PC-9 (cell line): ENCODE measurements around the gene KRT35. TPM values are rescaled to one million over a fixed set of nuclear protein-coding genes. Genes with fewer than 3 reads are reported as not detected.

Experiments
- Bru-seq: library from RNA; stranded (reverse); fragments of 400-500 nt; gene quantifications from one replicate; lab custom pipeline; 2021; lab: Mats Ljungman, UMichigan
- BruChase-seq, 2 experiments: library from RNA; stranded (reverse); fragments of 400-500 nt; gene quantifications; one replicate each; lab custom pipeline; 2021; lab: Mats Ljungman, UMichigan
- BruUV-seq: library from RNA; stranded (reverse); fragments of 400-500 nt; replicated peaks from 2 replicates; lab custom pipeline; 2021; lab: Mats Ljungman, UMichigan
- CTCF ChIA-PET: fragments of 300-600 bp; sonication (Branson Sonifier 250); formaldehyde crosslinking; loops from one replicate; lab custom pipeline; 2022; ENCODE audit warnings: antibody characterized with exemption; lab: Charles Lee
- POLR2A ChIA-PET: fragments of 300-600 bp; sonication (Branson Sonifier 250); formaldehyde crosslinking; loops from one replicate; lab custom pipeline; 2022; ENCODE audit warnings: antibody characterized with exemption; ENCODE audit not compliant: unreplicated experiment; lab: Charles Lee
- DNase-seq, 2 experiments: peaks; one replicate each; pipeline versions ENCODE4 v3.0.0 to v3.0.0-alpha.2; 2015 to 2022; ENCODE audit warnings: mixed read lengths in 1 of 2
- H2AFZ ChIP-seq: fragments of 200-600 bp; sonication (generic); 2 replicates; pipeline ENCODE4 v1.8.1; 2017; ENCODE audit warnings: antibody characterized with exemption
- H3F3A ChIP-seq: fragments of 200-600 bp; sonication (generic); 2 replicates; pipeline ENCODE4 v1.8.1; 2017; ENCODE audit warnings: antibody characterized with exemption, mild to moderate bottlenecking, low read depth; ENCODE audit not compliant: insufficient read depth
- H3K27ac ChIP-seq: fragments of 200-600 bp; sonication (generic); 2 replicates; pipeline ENCODE4 v1.6.1; 2016; ENCODE audit warnings: mixed run types
- H3K27me3 ChIP-seq: fragments of 200-600 bp; sonication (generic); 2 replicates; pipeline ENCODE4 v1.6.1; 2016; ENCODE audit warnings: low read depth, mixed run types; ENCODE audit not compliant: insufficient read depth
- H3K36me3 ChIP-seq: fragments of 200-600 bp; sonication (generic); 2 replicates; pipeline ENCODE4 v1.6.1; 2016; ENCODE audit warnings: low read depth, mixed run types
- H3K4me1 ChIP-seq: fragments of 200-600 bp; sonication (generic); replicated peaks from 2 replicates; pipeline ENCODE4 v1.6.1; 2016; ENCODE audit warnings: mixed run types; ENCODE audit not compliant: insufficient read depth
- H3K4me2 ChIP-seq: fragments of 200-600 bp; sonication (generic); 2 replicates; pipeline ENCODE4 v1.6.1; 2017; ENCODE audit warnings: mixed run types
- H3K4me3 ChIP-seq: fragments of 200-600 bp; sonication (generic); 2 replicates; pipeline ENCODE4 v1.6.1; 2016; ENCODE audit warnings: mixed run types
- H3K79me2 ChIP-seq: fragments of 200-600 bp; sonication (generic); 2 replicates; pipeline ENCODE4 v1.6.1; 2017; ENCODE audit warnings: low read depth, mixed run types
- H3K9me2 ChIP-seq: fragments of 200-600 bp; sonication (generic); 2 replicates; pipeline ENCODE4 v1.8.1; 2017; ENCODE audit warnings: mild to moderate bottlenecking; ENCODE audit not compliant: insufficient read depth
- H3K9me3 ChIP-seq: fragments of 200-600 bp; sonication (generic); 2 replicates; pipeline ENCODE4 v1.8.1; 2016; ENCODE audit warnings: low read depth; ENCODE audit not compliant: insufficient read depth
- H4K20me1 ChIP-seq: fragments of 200-600 bp; sonication (generic); 2 replicates; pipeline ENCODE4 v1.8.1; 2017; ENCODE audit not compliant: insufficient read depth
- CTCF ChIP-seq: fragments of 200-600 bp; sonication (generic); conservative IDR thresholded peaks from 2 replicates; pipeline ENCODE4 v1.6.1; 2017; ENCODE audit warnings: mixed run types, antibody characterized with exemption, mild to moderate bottlenecking, moderate library complexity
- EZH2 ChIP-seq: fragments of 200-600 bp; sonication (generic); IDR thresholded peaks from 2 replicates; pipeline ENCODE4 v1.8.0; 2017; ENCODE audit warnings: antibody characterized with exemption, low read depth
- intact Hi-C: fragments of 100-400 bp; cut with micrococcal nuclease; formaldehyde crosslinking; loops from one replicate; pipeline ENCODE4 v1.10.0; 2022; ENCODE audit not compliant: unreplicated experiment
- long read RNA-seq: library from polyadenylated mRNA; stranded (forward); transcript quantifications from one replicate; pipeline ENCODE4 v2.0.0, GENCODE V29; 2022
- total RNA-seq: library from RNA; stranded (reverse); gene quantifications from 2 replicates; pipeline ENCODE4 v1.2.3, GENCODE V29; 2021

KRT35 gene
- total RNA-seq = not detected in 2 replicates
- not detected for Bru-seq, nascent RNA
- not detected for BruChase-seq, experiment 1, labeled RNA remaining after a 2-hour chase
- not detected for BruChase-seq, experiment 2, labeled RNA remaining after a 6-hour chase
- long read RNA-seq = 0 reads

- DNase-seq = no peak
- Histone ChIP-seq H3K27me3 (no peaks in the 10 kb centered on the region), H3K36me3 (no peaks in the 10 kb centered on the region), H2AFZ (no peak within 1 kb of the TSS), H3K79me2 (no peaks in the 10 kb centered on the region), H3K9me2 (no peaks in the 10 kb centered on the region), H3F3A (no peaks in the 10 kb centered on the region), H3K4me1 (no peaks in the 10 kb centered on the region), H3K9me3 (no peaks in the 10 kb centered on the region), H3K27ac (no peak within 1 kb of the TSS), H3K4me3 (no peak within 1 kb of the TSS), H4K20me1 (no peaks in the 10 kb centered on the region), H3K4me2 (no peak within 1 kb of the TSS)
- intact Hi-C loops = no loop called here
- CTCF ChIA-PET = no interaction called here
- BruUV-seq = no TSS peak
- TF ChIP-seq EZH2 (no peak), CTCF (no peak)
- POLR2A ChIA-PET = no interaction called here
Measured at GRCh38 chr17:41481036-41481435, at the start of gene KRT35. Gene KRT35, minus strand, starts transcription at chr17:41481151. Its CDS starts 54 bp downstream, at chr17:41481097.

GRCh38 chr17:41530062-41531048 lies 49.4 kb upstream of the KRT35 start:
- H3K4me2 ChIP-seq = peak overlapping the region; percentile 98
- H3K27me3 ChIP-seq = no peaks in the 10 kb centered on the region
- H4K20me1 ChIP-seq = peaks cover 14% of the 10 kb centered on the region
- H3K27ac ChIP-seq = peak overlapping the region; percentile 95
- H3K36me3 ChIP-seq = peaks cover 15% of the 10 kb centered on the region
- BruUV-seq = TSS peak; percentile 72
- H3K9me2 ChIP-seq = no peaks in the 10 kb centered on the region
- POLR2A ChIA-PET = interaction anchor here (0.5 to 3.5 kb wide), 20 partner anchors 9 to 1216 kb away, joined by 3 to 78 read pairs (median 5); partner anchors contain the start of gene KRT13
- H2AFZ ChIP-seq = no peak overlapping the region
- intact Hi-C loops = loop anchor here (1.0 kb wide), 1 partner anchor 18 kb away; no protein-coding TSS in a partner anchor
- TF ChIP-seq EZH2 (no peak), CTCF (no peak)
- H3F3A ChIP-seq = peaks cover 71% of the 10 kb centered on the region
- DNase-seq = peak; percentile 86 to 99
- H3K4me3 ChIP-seq = peak overlapping the region; percentile 93
- H3K79me2 ChIP-seq = peaks cover 34% of the 10 kb centered on the region
- CTCF ChIA-PET = interaction anchor here (0.6 to 3.3 kb wide), 4 partner anchors 11 to 132 kb away, joined by 3 to 27 read pairs (median 5); no protein-coding TSS in a partner anchor
- H3K4me1 ChIP-seq = peaks cover 66% of the 10 kb centered on the region
- H3K9me3 ChIP-seq = no peaks in the 10 kb centered on the region

GRCh38 chr17:41529491-41529915 lies 48.6 kb upstream of the KRT35 start:
- Histone ChIP-seq H3F3A (peaks cover 71% of the 10 kb centered on the region), H3K36me3 (peaks cover 24% of the 10 kb centered on the region), H3K9me2 (no peaks in the 10 kb centered on the region), H3K4me1 (peaks cover 64% of the 10 kb centered on the region), H2AFZ (no peak overlapping the region), H3K27me3 (no peaks in the 10 kb centered on the region), H3K79me2 (peaks cover 43% of the 10 kb centered on the region), H4K20me1 (peaks cover 14% of the 10 kb centered on the region), H3K9me3 (no peaks in the 10 kb centered on the region), H3K4me3 (peak overlapping the region; percentile 93), H3K4me2 (peak overlapping the region; percentile 98), H3K27ac (peak overlapping the region; percentile 95)
- BruUV-seq = no TSS peak
- ChIA-PET CTCF (interaction anchor here (1.2 to 3.3 kb wide), 3 partner anchors 19 to 133 kb away, joined by 4 to 27 read pairs (median 4); no protein-coding TSS in a partner anchor), POLR2A (interaction anchor here (0.6 to 3.5 kb wide), 13 partner anchors 9 to 711 kb away, joined by 3 to 78 read pairs (median 5); partner anchors contain the start of gene KRT13)
- TF ChIP-seq EZH2 (no peak), CTCF (no peak)
- peak in 1 of 2 experiments; percentile 59 for DNase-seq
- intact Hi-C loops = loop anchor here (2.0 to 10.0 kb wide), 2 partner anchors 125 to 205 kb away; no protein-coding TSS in a partner anchor
